K562 (cell line): ENCODE results near the gene SV2C. TPM values are rescaled to one million over a fixed set of nuclear protein-coding genes. Genes with fewer than 3 reads are reported as not detected.

Source experiments
- ADNP ChIP-seq: fragments of 200-800 bp; sonication (Bioruptor generic); IDR thresholded peaks from 2 replicates; pipeline ENCODE4 v1.6.1; 2016; ENCODE audit warnings: missing genetic modification characterization, missing compliant biosample characterization
- CEBPB ChIP-seq: fragments of 450-650 bp; IDR thresholded peaks from 2 replicates; pipeline ENCODE4 v1.6.1; 2016; ENCODE audit warnings: missing genetic modification characterization, missing compliant biosample characterization
- CTCF ChIP-seq, 3 experiments: IDR thresholded peaks in 2 of 3; conservative IDR thresholded peaks in 1 of 3; 2 replicates each; pipeline ENCODE4 v1.5.1; 2011 to 2012; ENCODE audit warnings: low read length in 3 of 3, mild to moderate bottlenecking in 3 of 3, control low read depth in 2 of 3, improper control_type of control experiment in 1 of 3, inconsistent platforms in 1 of 3, low read depth in 1 of 3, mixed read lengths in 1 of 3, moderate library complexity in 1 of 3; ENCODE audit not compliant: insufficient read depth in 2 of 3
- ELK1 ChIP-seq: sonication (generic); formaldehyde crosslinking; IDR thresholded peaks from 2 replicates; pipeline ENCODE4 v1.8.1; 2022; ENCODE audit warnings: missing genetic modification reagents
- GABPA ChIP-seq: fragments of 200-800 bp; sonication (Bioruptor generic); conservative IDR thresholded peaks from 2 replicates; pipeline ENCODE4 v1.6.1; 2016; ENCODE audit warnings: low read depth, missing genetic modification characterization, missing compliant biosample characterization
- MBD2 ChIP-seq: sonication (generic); IDR thresholded peaks from 2 replicates; pipeline ENCODE4 v1.6.1; 2016; ENCODE audit warnings: low read depth, borderline replicate concordance
- MTA3 ChIP-seq: fragments of 450-650 bp; formaldehyde crosslinking; IDR thresholded peaks from 2 replicates; pipeline ENCODE4 v1.6.1; 2017; ENCODE audit warnings: mild to moderate bottlenecking, borderline replicate concordance
- MXI1 ChIP-seq: IDR thresholded peaks from 2 replicates; pipeline ENCODE4 v1.6.1; 2011; ENCODE audit warnings: low read depth, mild to moderate bottlenecking, improper control_type of control experiment, low read length
- NR2C2 ChIP-seq, 2 experiments: fragments of 200-800 bp in 1 of 2; sonication (Bioruptor generic) in 1 of 2; sonication (generic) in 1 of 2; formaldehyde crosslinking in 1 of 2; IDR thresholded peaks; 2 replicates each; pipeline versions ENCODE4 v1.6.1 to v1.8.0; 2016 to 2022; ENCODE audit warnings: mild to moderate bottlenecking in 1 of 2, missing compliant biosample characterization in 1 of 2, missing genetic modification characterization in 1 of 2, missing genetic modification reagents in 1 of 2
- PHF20 ChIP-seq: fragments of 450-650 bp; IDR thresholded peaks from 2 replicates; pipeline ENCODE4 v1.6.1; 2018; ENCODE audit not compliant: partially characterized antibody
- SIRT6 ChIP-seq: IDR thresholded peaks from one replicate; pipeline ENCODE4 v1.6.1; 2012; ENCODE audit warnings: low read depth, mild to moderate bottlenecking, control low read depth, inconsistent platforms, low read length, moderate library complexity
- SMARCB1 ChIP-seq: IDR thresholded peaks from 2 replicates; pipeline ENCODE4 v1.6.1; 2011; ENCODE audit warnings: improper control_type of control experiment, low read depth; ENCODE audit not compliant: insufficient read length
- SMARCC2 ChIP-seq: fragments of 450-650 bp; IDR thresholded peaks from 2 replicates; pipeline ENCODE4 v1.6.1; 2017; ENCODE audit warnings: antibody characterized with exemption, moderate library complexity, mild to moderate bottlenecking, low read depth
- SMC3 ChIP-seq: conservative IDR thresholded peaks from 2 replicates; pipeline ENCODE4 v1.6.1; 2011; ENCODE audit warnings: low read depth, low read length, improper control_type of control experiment; ENCODE audit not compliant: insufficient read depth
- TCF3 ChIP-seq: sonication (generic); formaldehyde crosslinking; IDR thresholded peaks from 2 replicates; pipeline ENCODE4 v1.4.0; 2020; ENCODE audit warnings: mild to moderate bottlenecking, missing genetic modification reagents
- ZNF140 ChIP-seq: fragments of 250-450 bp; sonication (Bioruptor Pico); IDR thresholded peaks from 2 replicates; pipeline ENCODE4 v1.8.0; 2021; ENCODE audit warnings: moderate library complexity, mild to moderate bottlenecking, inconsistent platforms
- ZNF232 ChIP-seq: sonication (generic); formaldehyde crosslinking; IDR thresholded peaks from 2 replicates; pipeline ENCODE4 v1.8.0; 2022; ENCODE audit warnings: mild to moderate bottlenecking, missing genetic modification reagents
- polyA plus RNA-seq, 8 experiments: library from polyadenylated mRNA; depleted of rRNA in 4 of 8; stranded (reverse) in 5 of 8; unstranded in 3 of 8; fragments of >200 nt; fragmentation: Nextera tagmentation in 2 of 8; fragmentation: Illumina TruSeq in 1 of 8; extraction: Ambion mirVana in 2 of 8; extraction: Trizol in 1 of 8; gene quantifications; 2 replicates each; pipeline versions ENCODE4 v1.2.1 to v1.2.3, GENCODE V29; 2011 to 2014; ENCODE audit warnings: inconsistent platforms in 1 of 8, missing spikeins in 1 of 8
- total RNA-seq, 7 experiments: library from RNA; depleted of rRNA in 6 of 7; stranded (reverse); fragments of >200 nt in 6 of 7; fragmentation: Illumina TruSeq in 2 of 7; extraction: Trizol in 2 of 7; gene quantifications; 2 replicates each; pipeline versions ENCODE4 v1.2.1 to v1.2.3, GENCODE V29; 2011 to 2021; ENCODE audit warnings: low replicate concordance in 1 of 7
- TF ChIP-seq, protein P1 (sequence below): IDR thresholded peaks from 3 replicates; pipeline ENCODE4 v1.6.1; 2011; ENCODE audit warnings: borderline replicate concordance, mild to moderate bottlenecking; ENCODE audit not compliant: insufficient read length, insufficient read depth
- TF ChIP-seq, protein P2 (sequence below): sonication (generic); formaldehyde crosslinking; IDR thresholded peaks from 2 replicates; pipeline ENCODE4 v1.8.0; 2022; ENCODE audit warnings: mild to moderate bottlenecking, missing genetic modification reagents, borderline replicate concordance
- TF ChIP-seq, protein P3 (sequence below): sonication (generic); formaldehyde crosslinking; IDR thresholded peaks from 2 replicates; pipeline ENCODE4 v1.8.0; 2023; ENCODE audit warnings: mild to moderate bottlenecking, missing genetic modification reagents

Gene SV2C
- total and polyA plus RNA-seq, 9 of the 15 experiments (the other 6 are each of a cell fraction or from before 2014, with no cell fraction given) = 0.05 TPM; not detected in 8

GRCh38 chr5:76256116-76256889 lies 173.1 kb downstream of the SV2C start (continued):
- TF ChIP-seq CTCF (IDR thresholded peaks at IDR 0.05 in 2 of 3, conservative IDR thresholded peaks at IDR 0.05 in 1 of 3; ENCODE audit: insufficient read depth in 2 of 3, low read depth in 1 of 3, low read length in 3 of 3) = peak; percentile 81 to 94 (median 83)
- TF ChIP-seq, protein P1, sequence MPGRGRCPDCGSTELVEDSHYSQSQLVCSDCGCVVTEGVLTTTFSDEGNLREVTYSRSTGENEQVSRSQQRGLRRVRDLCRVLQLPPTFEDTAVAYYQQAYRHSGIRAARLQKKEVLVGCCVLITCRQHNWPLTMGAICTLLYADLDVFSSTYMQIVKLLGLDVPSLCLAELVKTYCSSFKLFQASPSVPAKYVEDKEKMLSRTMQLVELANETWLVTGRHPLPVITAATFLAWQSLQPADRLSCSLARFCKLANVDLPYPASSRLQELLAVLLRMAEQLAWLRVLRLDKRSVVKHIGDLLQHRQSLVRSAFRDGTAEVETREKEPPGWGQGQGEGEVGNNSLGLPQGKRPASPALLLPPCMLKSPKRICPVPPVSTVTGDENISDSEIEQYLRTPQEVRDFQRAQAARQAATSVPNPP = no peak
- no peak for TF ChIP-seq SIRT6
- TF ChIP-seq, protein P2, sequence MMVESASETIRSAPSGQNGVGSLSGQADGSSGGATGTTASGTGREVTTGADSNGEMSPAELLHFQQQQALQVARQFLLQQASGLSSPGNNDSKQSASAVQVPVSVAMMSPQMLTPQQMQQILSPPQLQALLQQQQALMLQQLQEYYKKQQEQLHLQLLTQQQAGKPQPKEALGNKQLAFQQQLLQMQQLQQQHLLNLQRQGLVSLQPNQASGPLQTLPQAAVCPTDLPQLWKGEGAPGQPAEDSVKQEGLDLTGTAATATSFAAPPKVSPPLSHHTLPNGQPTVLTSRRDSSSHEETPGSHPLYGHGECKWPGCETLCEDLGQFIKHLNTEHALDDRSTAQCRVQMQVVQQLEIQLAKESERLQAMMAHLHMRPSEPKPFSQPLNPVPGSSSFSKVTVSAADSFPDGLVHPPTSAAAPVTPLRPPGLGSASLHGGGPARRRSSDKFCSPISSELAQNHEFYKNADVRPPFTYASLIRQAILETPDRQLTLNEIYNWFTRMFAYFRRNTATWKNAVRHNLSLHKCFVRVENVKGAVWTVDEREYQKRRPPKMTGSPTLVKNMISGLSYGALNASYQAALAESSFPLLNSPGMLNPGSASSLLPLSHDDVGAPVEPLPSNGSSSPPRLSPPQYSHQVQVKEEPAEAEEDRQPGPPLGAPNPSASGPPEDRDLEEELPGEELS = no peak
- TF ChIP-seq NR2C2 (CRISPR knock-in tag; IDR thresholded peaks at IDR 0.05) = no peak
- no peak for TF ChIP-seq NR2C2 (tag; IDR thresholded peaks at IDR 0.05)
- TF ChIP-seq, protein P3, sequence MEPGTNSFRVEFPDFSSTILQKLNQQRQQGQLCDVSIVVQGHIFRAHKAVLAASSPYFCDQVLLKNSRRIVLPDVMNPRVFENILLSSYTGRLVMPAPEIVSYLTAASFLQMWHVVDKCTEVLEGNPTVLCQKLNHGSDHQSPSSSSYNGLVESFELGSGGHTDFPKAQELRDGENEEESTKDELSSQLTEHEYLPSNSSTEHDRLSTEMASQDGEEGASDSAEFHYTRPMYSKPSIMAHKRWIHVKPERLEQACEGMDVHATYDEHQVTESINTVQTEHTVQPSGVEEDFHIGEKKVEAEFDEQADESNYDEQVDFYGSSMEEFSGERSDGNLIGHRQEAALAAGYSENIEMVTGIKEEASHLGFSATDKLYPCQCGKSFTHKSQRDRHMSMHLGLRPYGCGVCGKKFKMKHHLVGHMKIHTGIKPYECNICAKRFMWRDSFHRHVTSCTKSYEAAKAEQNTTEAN (CRISPR knock-in tag) = no peak
- no peak for TF ChIP-seq TCF3 (CRISPR knock-in tag)
- no peak for TF ChIP-seq ELK1 (CRISPR knock-in tag)
- TF ChIP-seq ZNF140 (CRISPR knock-in tag) = no peak
- peak; percentile 63 for TF ChIP-seq CEBPB (tag)
- no peak for TF ChIP-seq ZNF232 (CRISPR knock-in tag)
- TF ChIP-seq MTA3 = no peak
- no peak for TF ChIP-seq SMARCB1
- no peak for TF ChIP-seq SMARCC2
- no peak for TF ChIP-seq GABPA (tag)
- no peak for TF ChIP-seq MXI1
- no peak for TF ChIP-seq MBD2
- TF ChIP-seq ADNP (tag) = no peak
- TF ChIP-seq SMC3 = peak; percentile 87
- no peak for TF ChIP-seq PHF20
